Fibroblast of skin of right quadriceps (primary cell): Measurements from ENCODE around the gene CCNY.
"Not testable (repeated sequence)": the region's sequence is repeated elsewhere in the genome, so short reads cannot be mapped to it uniquely, and the experiment has no call there.

ENCODE experiments used
- DNase-seq: peaks from one replicate; pipeline ENCODE4 v3.0.0-alpha.2; 2013

Gene CCNY

GRCh38 chr10:35409808-35410207 is 73.5 kb downstream of the CCNY start:
- DNase-seq, result no peak

- peak; percentile 19 for DNase-seq
These were observed 75.9 kb downstream of the CCNY start for GRCh38 chr10:35412003-35412723.

- DNase-seq, result peak; percentile 78
These were observed 76.7 kb downstream of the CCNY start for GRCh38 chr10:35412900-35413491.

GRCh38 chr10:35413985-35414861 is 77.9 kb downstream of the CCNY start:
- DNase-seq, result peak; percentile 21

- no peak for DNase-seq
These were observed 79.2 kb downstream of the CCNY start for GRCh38 chr10:35415505-35415904.

GRCh38 chr10:35416619-35417312 is 80.5 kb downstream of the CCNY start:
- DNase-seq, result peak; percentile 19

- no peak for DNase-seq
These were observed 81.0 kb downstream of the CCNY start for GRCh38 chr10:35417313-35417625.

GRCh38 chr10:35417795-35418194 is 81.5 kb downstream of the CCNY start:
- no peak for DNase-seq

GRCh38 chr10:35418580-35418979 is 82.3 kb downstream of the CCNY start:
- not testable (repeated sequence) for DNase-seq

GRCh38 chr10:35420044-35420443 is 83.7 kb downstream of the CCNY start:
- DNase-seq, result no peak

GRCh38 chr10:35420827-35421552 is 84.7 kb downstream of the CCNY start:
- DNase-seq, result no peak

- DNase-seq, result peak; percentile 87
These were observed 85.4 kb downstream of the CCNY start for GRCh38 chr10:35421553-35422178.

- DNase-seq, result no peak
These were observed 85.9 kb downstream of the CCNY start for GRCh38 chr10:35422228-35422627.

- DNase-seq, result peak; percentile 80
These were observed 87.4 kb downstream of the CCNY start for GRCh38 chr10:35423505-35424306.

GRCh38 chr10:35424680-35425285 is 88.5 kb downstream of the CCNY start:
- no peak for DNase-seq

GRCh38 chr10:35425595-35425994 is 89.3 kb downstream of the CCNY start:
- peak; percentile 42 for DNase-seq

- DNase-seq, result no peak
These were observed 90.3 kb downstream of the CCNY start for GRCh38 chr10:35426657-35427056.

GRCh38 chr10:35427543-35427942 is 91.2 kb downstream of the CCNY start:
- DNase-seq, result no peak

GRCh38 chr10:35428521-35428920 is 92.2 kb downstream of the CCNY start:
- no peak for DNase-seq

GRCh38 chr10:35432781-35433338 is 96.6 kb downstream of the CCNY start:
- no peak for DNase-seq
